HepG2 (cell line): ENCODE data around the gene PIGO. TPM values are rescaled to one million over a fixed set of nuclear protein-coding genes. Genes with fewer than 3 reads are reported as not detected.
A peak's percentile ranks its signal among the peaks of the same experiment; 100 is the strongest.

ENCODE experiments used
- CBX1 ChIP-seq: IDR thresholded peaks from one replicate; pipeline ENCODE4 v1.6.1; 2016; ENCODE audit warnings: antibody characterized with exemption, low read depth
- DNMT3B ChIP-seq: conservative IDR thresholded peaks from 2 replicates; pipeline ENCODE4 v1.6.1; 2016; ENCODE audit warnings: missing biosample characterization, control low read depth
- FOXA3 ChIP-seq: IDR thresholded peaks from 2 replicates; pipeline ENCODE4 v1.6.1; 2016; ENCODE audit warnings: missing genetic modification reagents, missing compliant biosample characterization
- MED13 ChIP-seq: sonication (generic); formaldehyde crosslinking; IDR thresholded peaks from 2 replicates; pipeline ENCODE4 v1.5.0; 2020; ENCODE audit warnings: missing genetic modification reagents
- RARG ChIP-seq: sonication (generic); formaldehyde crosslinking; IDR thresholded peaks from 2 replicates; pipeline ENCODE4 v1.4.0; 2020; ENCODE audit warnings: low read depth, mild to moderate bottlenecking, missing genetic modification reagents
- ZNF205 ChIP-seq: IDR thresholded peaks from 2 replicates; pipeline ENCODE4 v1.6.1; 2018; ENCODE audit warnings: missing biosample characterization, missing genetic modification reagents
- ZNF235 ChIP-seq: sonication (generic); formaldehyde crosslinking; IDR thresholded peaks from 2 replicates; pipeline ENCODE4 v1.8.1; 2023; ENCODE audit warnings: mild to moderate bottlenecking, missing genetic modification reagents, borderline replicate concordance
- ZNF34 ChIP-seq: sonication (generic); formaldehyde crosslinking; IDR thresholded peaks from 2 replicates; pipeline ENCODE4 v1.4.0; 2020; ENCODE audit warnings: mild to moderate bottlenecking, missing genetic modification reagents, borderline replicate concordance
- ZNF530 ChIP-seq: sonication (generic); formaldehyde crosslinking; IDR thresholded peaks from 2 replicates; pipeline ENCODE4 v1.5.0; 2020; ENCODE audit warnings: low read depth, mild to moderate bottlenecking, missing genetic modification reagents
- ZNF83 ChIP-seq: sonication (generic); formaldehyde crosslinking; IDR thresholded peaks from 2 replicates; pipeline ENCODE4 v1.4.0; 2020; ENCODE audit warnings: missing genetic modification reagents, mild to moderate bottlenecking, borderline replicate concordance
- ZSCAN12 ChIP-seq: sonication (generic); formaldehyde crosslinking; IDR thresholded peaks from 2 replicates; pipeline ENCODE4 v1.9.0; 2021; ENCODE audit warnings: mild to moderate bottlenecking, missing genetic modification reagents
- polyA plus RNA-seq, 8 experiments: library from polyadenylated mRNA; depleted of rRNA in 3 of 8; stranded (reverse) in 7 of 8; unstranded in 1 of 8; fragments of >200 nt; fragmentation: Illumina TruSeq in 4 of 8; extraction: Trizol in 4 of 8; gene quantifications; 2 replicates each; pipeline versions ENCODE4 v1.2.1 to v1.2.3, GENCODE V29; 2011 to 2016; ENCODE audit warnings: low read depth in 4 of 8, missing spikeins in 1 of 8, mixed read lengths in 1 of 8; ENCODE audit not compliant: insufficient read depth in 1 of 8
- total RNA-seq, 5 experiments: library from RNA; depleted of rRNA; stranded (reverse); fragments of >200 nt; fragmentation: Illumina TruSeq; extraction: Trizol; gene quantifications; 2 replicates each; pipeline ENCODE4 v1.2.3, GENCODE V29; 2016; ENCODE audit warnings: low read depth in 1 of 5
- TF ChIP-seq, protein P1 (sequence below): sonication (generic); formaldehyde crosslinking; IDR thresholded peaks from 2 replicates; pipeline ENCODE4 v1.4.0; 2020; ENCODE audit warnings: missing genetic modification reagents, mild to moderate bottlenecking, borderline replicate concordance
- TF ChIP-seq, protein P2 (sequence below): sonication (generic); formaldehyde crosslinking; IDR thresholded peaks from 2 replicates; pipeline ENCODE4 v1.5.1; 2020; ENCODE audit warnings: missing genetic modification reagents, mild to moderate bottlenecking, borderline replicate concordance
- TF ChIP-seq, protein P3 (sequence below): sonication (generic); formaldehyde crosslinking; IDR thresholded peaks from 2 replicates; pipeline ENCODE4 v1.5.1; 2020; ENCODE audit warnings: missing genetic modification reagents, mild to moderate bottlenecking, borderline replicate concordance
- TF ChIP-seq, protein P4 (sequence below): sonication (generic); formaldehyde crosslinking; IDR thresholded peaks from 2 replicates; pipeline ENCODE4 v1.8.0; 2022; ENCODE audit warnings: mild to moderate bottlenecking, missing genetic modification reagents, moderate library complexity
- TF ChIP-seq, protein P5 (sequence below): IDR thresholded peaks from 2 replicates; pipeline ENCODE4 v1.6.1; 2012; ENCODE audit warnings: low read depth, low read length, improper control_type of control experiment
- TF ChIP-seq, protein P6 (sequence below): IDR thresholded peaks from 2 replicates; pipeline ENCODE4 v1.6.1; 2012; ENCODE audit warnings: low read length, improper control_type of control experiment

The PIGO gene
- total and polyA plus RNA-seq, 2 of the 13 experiments (the other 11 are each of a cell fraction or from before 2014, with no cell fraction given): 20.5 to 26.2 TPM

DNA sequence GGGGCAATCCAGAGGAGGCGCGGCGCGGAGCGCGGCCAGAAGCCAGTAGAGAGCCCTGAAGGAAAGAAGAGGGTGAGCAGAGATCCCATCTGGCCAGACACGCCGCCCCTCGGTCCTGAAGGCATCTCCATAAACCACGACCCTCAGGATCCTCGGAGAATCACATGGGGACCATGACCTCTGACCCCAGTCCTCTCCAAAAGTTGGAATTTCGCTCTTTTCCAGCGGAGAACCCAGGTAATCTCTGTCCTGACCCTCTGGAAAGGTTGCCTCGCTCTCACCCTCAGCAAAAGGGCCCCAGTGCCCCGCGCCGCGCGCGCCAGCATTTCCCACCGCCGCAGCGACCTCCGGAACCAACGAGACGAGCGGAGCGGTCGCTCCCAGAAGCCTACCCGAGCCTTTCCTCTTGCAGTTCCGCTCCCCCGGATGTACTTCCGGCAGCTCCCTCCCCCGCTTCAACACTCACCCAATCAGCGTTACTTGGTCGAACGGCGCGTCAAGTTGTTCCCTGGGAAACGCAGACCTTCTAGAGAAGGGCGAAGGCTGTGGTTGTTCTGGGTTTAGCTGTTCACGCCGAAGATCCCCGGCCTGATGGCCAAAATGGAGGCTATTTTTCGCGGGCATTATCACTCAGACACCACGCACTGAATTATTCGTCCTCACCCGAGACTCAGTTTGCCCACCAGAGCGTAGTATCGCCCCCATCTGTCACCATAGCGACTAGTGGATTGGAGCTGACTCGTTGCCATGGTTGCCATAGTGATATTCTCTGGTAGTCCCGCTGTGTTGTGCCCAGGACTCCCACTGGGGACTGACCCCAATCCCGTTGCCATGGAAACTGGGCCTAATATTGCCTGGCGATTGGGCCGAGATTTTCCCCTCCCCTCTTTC is 6.6 kb upstream of the PIGO start, which contains the start of gene STOML2 (continued):
- TF ChIP-seq, protein P1, sequence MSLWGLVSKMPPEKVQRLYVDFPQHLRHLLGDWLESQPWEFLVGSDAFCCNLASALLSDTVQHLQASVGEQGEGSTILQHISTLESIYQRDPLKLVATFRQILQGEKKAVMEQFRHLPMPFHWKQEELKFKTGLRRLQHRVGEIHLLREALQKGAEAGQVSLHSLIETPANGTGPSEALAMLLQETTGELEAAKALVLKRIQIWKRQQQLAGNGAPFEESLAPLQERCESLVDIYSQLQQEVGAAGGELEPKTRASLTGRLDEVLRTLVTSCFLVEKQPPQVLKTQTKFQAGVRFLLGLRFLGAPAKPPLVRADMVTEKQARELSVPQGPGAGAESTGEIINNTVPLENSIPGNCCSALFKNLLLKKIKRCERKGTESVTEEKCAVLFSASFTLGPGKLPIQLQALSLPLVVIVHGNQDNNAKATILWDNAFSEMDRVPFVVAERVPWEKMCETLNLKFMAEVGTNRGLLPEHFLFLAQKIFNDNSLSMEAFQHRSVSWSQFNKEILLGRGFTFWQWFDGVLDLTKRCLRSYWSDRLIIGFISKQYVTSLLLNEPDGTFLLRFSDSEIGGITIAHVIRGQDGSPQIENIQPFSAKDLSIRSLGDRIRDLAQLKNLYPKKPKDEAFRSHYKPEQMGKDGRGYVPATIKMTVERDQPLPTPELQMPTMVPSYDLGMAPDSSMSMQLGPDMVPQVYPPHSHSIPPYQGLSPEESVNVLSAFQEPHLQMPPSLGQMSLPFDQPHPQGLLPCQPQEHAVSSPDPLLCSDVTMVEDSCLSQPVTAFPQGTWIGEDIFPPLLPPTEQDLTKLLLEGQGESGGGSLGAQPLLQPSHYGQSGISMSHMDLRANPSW (CRISPR knock-in tag): peak; percentile 89; the same call in 1 of the 2 replicates
- TF ChIP-seq ZNF34 (CRISPR knock-in tag) (no peak), ZNF530 (CRISPR knock-in tag) (no peak), DNMT3B (0 out of 2 replicates have a peak, but pooled peaks have one; percentile 26), ZNF83 (CRISPR knock-in tag) (peak; percentile 33; the same call in 1 of the 2 replicates), MED13 (CRISPR knock-in tag) (no peak), FOXA3 (CRISPR knock-in tag) (peak; percentile 69), RARG (CRISPR knock-in tag) (no peak), ZNF235 (CRISPR knock-in tag) (no peak), ZSCAN12 (no peak), CBX1 (peak; percentile 93), ZNF205 (peak; percentile 84; the same call in 1 of the 2 replicates)
- TF ChIP-seq, protein P2, sequence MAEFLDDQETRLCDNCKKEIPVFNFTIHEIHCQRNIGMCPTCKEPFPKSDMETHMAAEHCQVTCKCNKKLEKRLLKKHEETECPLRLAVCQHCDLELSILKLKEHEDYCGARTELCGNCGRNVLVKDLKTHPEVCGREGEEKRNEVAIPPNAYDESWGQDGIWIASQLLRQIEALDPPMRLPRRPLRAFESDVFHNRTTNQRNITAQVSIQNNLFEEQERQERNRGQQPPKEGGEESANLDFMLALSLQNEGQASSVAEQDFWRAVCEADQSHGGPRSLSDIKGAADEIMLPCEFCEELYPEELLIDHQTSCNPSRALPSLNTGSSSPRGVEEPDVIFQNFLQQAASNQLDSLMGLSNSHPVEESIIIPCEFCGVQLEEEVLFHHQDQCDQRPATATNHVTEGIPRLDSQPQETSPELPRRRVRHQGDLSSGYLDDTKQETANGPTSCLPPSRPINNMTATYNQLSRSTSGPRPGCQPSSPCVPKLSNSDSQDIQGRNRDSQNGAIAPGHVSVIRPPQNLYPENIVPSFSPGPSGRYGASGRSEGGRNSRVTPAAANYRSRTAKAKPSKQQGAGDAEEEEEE (CRISPR knock-in tag): no peak; the same call in 1 of the 2 replicates
- TF ChIP-seq, protein P3, sequence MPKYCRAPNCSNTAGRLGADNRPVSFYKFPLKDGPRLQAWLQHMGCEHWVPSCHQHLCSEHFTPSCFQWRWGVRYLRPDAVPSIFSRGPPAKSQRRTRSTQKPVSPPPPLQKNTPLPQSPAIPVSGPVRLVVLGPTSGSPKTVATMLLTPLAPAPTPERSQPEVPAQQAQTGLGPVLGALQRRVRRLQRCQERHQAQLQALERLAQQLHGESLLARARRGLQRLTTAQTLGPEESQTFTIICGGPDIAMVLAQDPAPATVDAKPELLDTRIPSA (CRISPR knock-in tag): no peak
- TF ChIP-seq, protein P4, sequence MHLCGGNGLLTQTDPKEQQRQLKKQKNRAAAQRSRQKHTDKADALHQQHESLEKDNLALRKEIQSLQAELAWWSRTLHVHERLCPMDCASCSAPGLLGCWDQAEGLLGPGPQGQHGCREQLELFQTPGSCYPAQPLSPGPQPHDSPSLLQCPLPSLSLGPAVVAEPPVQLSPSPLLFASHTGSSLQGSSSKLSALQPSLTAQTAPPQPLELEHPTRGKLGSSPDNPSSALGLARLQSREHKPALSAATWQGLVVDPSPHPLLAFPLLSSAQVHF (CRISPR knock-in tag): no peak
- TF ChIP-seq, protein P5, sequence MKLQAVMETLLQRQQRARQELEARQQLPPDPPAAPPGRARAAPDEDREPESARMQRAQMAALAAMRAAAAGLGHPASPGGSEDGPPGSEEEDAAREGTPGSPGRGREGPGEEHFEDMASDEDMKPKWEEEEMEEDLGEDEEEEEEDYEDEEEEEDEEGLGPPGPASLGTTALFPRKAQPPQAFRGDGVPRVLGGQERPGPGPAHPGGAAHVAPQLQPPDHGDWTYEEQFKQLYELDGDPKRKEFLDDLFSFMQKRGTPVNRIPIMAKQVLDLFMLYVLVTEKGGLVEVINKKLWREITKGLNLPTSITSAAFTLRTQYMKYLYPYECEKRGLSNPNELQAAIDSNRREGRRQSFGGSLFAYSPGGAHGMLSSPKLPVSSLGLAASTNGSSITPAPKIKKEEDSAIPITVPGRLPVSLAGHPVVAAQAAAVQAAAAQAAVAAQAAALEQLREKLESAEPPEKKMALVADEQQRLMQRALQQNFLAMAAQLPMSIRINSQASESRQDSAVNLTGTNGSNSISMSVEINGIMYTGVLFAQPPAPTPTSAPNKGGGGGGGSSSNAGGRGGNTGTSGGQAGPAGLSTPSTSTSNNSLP: no peak
- TF ChIP-seq, protein P6, sequence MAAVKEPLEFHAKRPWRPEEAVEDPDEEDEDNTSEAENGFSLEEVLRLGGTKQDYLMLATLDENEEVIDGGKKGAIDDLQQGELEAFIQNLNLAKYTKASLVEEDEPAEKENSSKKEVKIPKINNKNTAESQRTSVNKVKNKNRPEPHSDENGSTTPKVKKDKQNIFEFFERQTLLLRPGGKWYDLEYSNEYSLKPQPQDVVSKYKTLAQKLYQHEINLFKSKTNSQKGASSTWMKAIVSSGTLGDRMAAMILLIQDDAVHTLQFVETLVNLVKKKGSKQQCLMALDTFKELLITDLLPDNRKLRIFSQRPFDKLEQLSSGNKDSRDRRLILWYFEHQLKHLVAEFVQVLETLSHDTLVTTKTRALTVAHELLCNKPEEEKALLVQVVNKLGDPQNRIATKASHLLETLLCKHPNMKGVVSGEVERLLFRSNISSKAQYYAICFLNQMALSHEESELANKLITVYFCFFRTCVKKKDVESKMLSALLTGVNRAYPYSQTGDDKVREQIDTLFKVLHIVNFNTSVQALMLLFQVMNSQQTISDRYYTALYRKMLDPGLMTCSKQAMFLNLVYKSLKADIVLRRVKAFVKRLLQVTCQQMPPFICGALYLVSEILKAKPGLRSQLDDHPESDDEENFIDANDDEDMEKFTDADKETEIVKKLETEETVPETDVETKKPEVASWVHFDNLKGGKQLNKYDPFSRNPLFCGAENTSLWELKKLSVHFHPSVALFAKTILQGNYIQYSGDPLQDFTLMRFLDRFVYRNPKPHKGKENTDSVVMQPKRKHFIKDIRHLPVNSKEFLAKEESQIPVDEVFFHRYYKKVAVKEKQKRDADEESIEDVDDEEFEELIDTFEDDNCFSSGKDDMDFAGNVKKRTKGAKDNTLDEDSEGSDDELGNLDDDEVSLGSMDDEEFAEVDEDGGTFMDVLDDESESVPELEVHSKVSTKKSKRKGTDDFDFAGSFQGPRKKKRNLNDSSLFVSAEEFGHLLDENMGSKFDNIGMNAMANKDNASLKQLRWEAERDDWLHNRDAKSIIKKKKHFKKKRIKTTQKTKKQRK: no peak
